A549 (cell line): ENCODE results near the gene IRF2BPL. TPM values are rescaled to one million over a fixed set of nuclear protein-coding genes. Genes with fewer than 3 reads are reported as not detected.
A peak's percentile ranks its signal among the peaks of the same experiment; 100 is the strongest.

Source experiments
- ATAC-seq, 2 experiments: fragments of 200-7000 bp in 1 of 2; fragments of >200 bp in 1 of 2; cut with Nextera tagmentation in 1 of 2; cut with Tn5 transposase in 1 of 2; 3 replicates each; pipeline versions ENCODE4 v1.8.0 to v1.9.1; 2018 to 2020; ENCODE audit warnings: mild to moderate bottlenecking in 1 of 2, moderate library complexity in 1 of 2
- CTCF ChIA-PET: fragments of 300-600 bp; sonication (Branson Sonifier 250); formaldehyde crosslinking; extraction: SDS; loops from one replicate; lab custom pipeline; 2021; ENCODE audit warnings: antibody characterized with exemption, inconsistent platforms; lab: Yijun Ruan, JAX
- POLR2A ChIA-PET: fragments of 350-600 bp; formaldehyde crosslinking; extraction: SDS; loops from one replicate; lab custom pipeline; 2021; ENCODE audit warnings: antibody characterized with exemption, inconsistent platforms; lab: Yijun Ruan, JAX
- DNase-seq, 2 experiments: peaks; one replicate each; pipeline versions ENCODE4 v3.0.0 to v3.0.0-alpha.2; 2011 to 2016; ENCODE audit warnings: low read depth in 1 of 2, low spot score in 1 of 2
- FAIRE-seq: peaks from 2 replicates; lab custom pipeline; 2011; peaks lifted over from hg19 to GRCh38; lab: Jason Lieb, UNC
- H3K27ac ChIP-seq, 2 experiments: fragments of >200 bp; sonication (Bioruptor Twin); formaldehyde crosslinking; 3 replicates each; pipeline ENCODE4 v1.5.1; 2016 to 2017
- H3K4me1 ChIP-seq: fragments of >200 bp; sonication (Bioruptor Twin); formaldehyde crosslinking; 3 replicates; pipeline ENCODE4 v1.6.1; 2016
- H3K4me2 ChIP-seq: fragments of >200 bp; sonication (Bioruptor Twin); formaldehyde crosslinking; 3 replicates; pipeline ENCODE4 v1.6.1; 2016
- H3K4me3 ChIP-seq: fragments of >200 bp; sonication (Bioruptor Twin); formaldehyde crosslinking; 3 replicates; pipeline ENCODE4 v1.5.1; 2016
- H3K9me3 ChIP-seq: fragments of >200 bp; sonication (Bioruptor Twin); formaldehyde crosslinking; 3 replicates; pipeline ENCODE4 v1.6.1; 2016
- ATOH8 ChIP-seq: fragments of 250-450 bp; sonication (Bioruptor Pico); IDR thresholded peaks from 2 replicates; pipeline ENCODE4 v1.5.0; 2020; ENCODE audit warnings: low read depth, mild to moderate bottlenecking, moderate library complexity
- BCL3 ChIP-seq: fragments of >200 bp; sonication (Bioruptor Twin); formaldehyde crosslinking; IDR thresholded peaks from 3 replicates; pipeline ENCODE4 v1.6.1; 2016
- BHLHE40 ChIP-seq: IDR thresholded peaks from 2 replicates; pipeline ENCODE4 v1.6.1; 2012; ENCODE audit warnings: low read depth, low read length, inconsistent platforms
- CBX2 ChIP-seq: fragments of 200-600 bp; sonication (generic); IDR thresholded peaks from 2 replicates; pipeline ENCODE4 v1.6.1; 2016; ENCODE audit warnings: low read depth, mild to moderate bottlenecking, borderline replicate concordance
- CBX8 ChIP-seq: fragments of 200-600 bp; sonication (generic); IDR thresholded peaks from 2 replicates; pipeline ENCODE4 v1.6.1; 2016
- CEBPB ChIP-seq, 2 experiments: fragments of >200 bp in 1 of 2; sonication (Bioruptor Twin) in 1 of 2; formaldehyde crosslinking in 1 of 2; IDR thresholded peaks; 2 replicates each; pipeline ENCODE4 v1.6.1; 2012 to 2016
- CTCF ChIP-seq: fragments of >200 bp; sonication (Bioruptor Twin); formaldehyde crosslinking; IDR thresholded peaks from 3 replicates; pipeline ENCODE4 v1.5.1; 2016
- EP300 ChIP-seq, 2 experiments: fragments of >200 bp; sonication (Bioruptor Twin); formaldehyde crosslinking; IDR thresholded peaks; 2 replicates in 1 of 2; 3 replicates in 1 of 2; pipeline ENCODE4 v1.6.1; 2016 to 2017
- ESRRA ChIP-seq: fragments of 150-350 bp; IDR thresholded peaks from 2 replicates; pipeline ENCODE4 v1.6.1; 2014; ENCODE audit warnings: mild to moderate bottlenecking, low read length, borderline replicate concordance
- FOXS1 ChIP-seq: fragments of 250-450 bp; sonication (Bioruptor Pico); IDR thresholded peaks from 2 replicates; pipeline ENCODE4 v1.5.0; 2020; ENCODE audit warnings: mild to moderate bottlenecking, moderate library complexity
- HDAC2 ChIP-seq: fragments of 200-600 bp; sonication (generic); IDR thresholded peaks from 2 replicates; pipeline ENCODE4 v1.6.1; 2016
- HMGXB4 ChIP-seq: fragments of 250-450 bp; sonication (Bioruptor Pico); IDR thresholded peaks from 2 replicates; pipeline ENCODE4 v1.5.0; 2021; ENCODE audit warnings: mild to moderate bottlenecking, moderate library complexity, borderline replicate concordance
- HOXB5 ChIP-seq: fragments of 250-450 bp; sonication (Bioruptor Pico); IDR thresholded peaks from 2 replicates; pipeline ENCODE4 v1.5.0; 2020; ENCODE audit warnings: mild to moderate bottlenecking, moderate library complexity
- JUNB ChIP-seq: fragments of >200 bp; sonication (Bioruptor Twin); formaldehyde crosslinking; IDR thresholded peaks from 2 replicates; pipeline ENCODE4 v1.6.1; 2016
- MAZ ChIP-seq: fragments of 150-350 bp; IDR thresholded peaks from 2 replicates; pipeline ENCODE4 v1.6.1; 2014; ENCODE audit warnings: antibody characterized with exemption, low read depth, low read length, borderline replicate concordance
- NFE2L2 ChIP-seq: fragments of 150-350 bp; conservative IDR thresholded peaks from 2 replicates; pipeline ENCODE4 v1.6.1; 2014; ENCODE audit warnings: low read length
- RCOR1 ChIP-seq: fragments of 150-350 bp; IDR thresholded peaks from 2 replicates; pipeline ENCODE4 v1.6.1; 2014; ENCODE audit warnings: antibody characterized with exemption, low read length, low read depth
- RFX5 ChIP-seq: fragments of 450-650 bp; IDR thresholded peaks from 2 replicates; pipeline ENCODE4 v1.7.1; 2014; ENCODE audit warnings: antibody characterized with exemption, mild to moderate bottlenecking, moderate library complexity
- RNF2 ChIP-seq: fragments of 200-600 bp; sonication (generic); IDR thresholded peaks from 2 replicates; pipeline ENCODE4 v1.6.1; 2016; ENCODE audit warnings: low read depth, mild to moderate bottlenecking, antibody characterized with exemption, moderate library complexity, borderline replicate concordance
- TFCP2L1 ChIP-seq: fragments of 250-450 bp; sonication (Bioruptor Pico); IDR thresholded peaks from 2 replicates; pipeline ENCODE4 v1.5.0; 2021; ENCODE audit warnings: mild to moderate bottlenecking
- USF2 ChIP-seq: fragments of 450-650 bp; IDR thresholded peaks from 2 replicates; pipeline ENCODE4 v1.6.1; 2014; ENCODE audit warnings: antibody characterized with exemption
- ZFP36 ChIP-seq: fragments of 450-650 bp; IDR thresholded peaks from 2 replicates; pipeline ENCODE4 v1.6.1; 2014; ENCODE audit warnings: borderline replicate concordance; ENCODE audit not compliant: partially characterized antibody
- WGBS: methylation state at CpG from one replicate; pipeline ENCODE4 v1.1.6; 2017; ENCODE audit errors: missing lambda C conversion rate; 5-methylcytosine and 5-hydroxymethylcytosine counted together
- polyA plus RNA-seq, 4 experiments: library from polyadenylated mRNA; depleted of rRNA in 3 of 4; stranded (reverse); fragments of >200 nt; fragmentation: RNase III in 1 of 4; extraction: RNeasy Plus Mini Kit Qiagen cat#74134 plus additional on column Dnase treatment in 1 of 4; gene quantifications; 2 replicates in 3 of 4; 3 replicates in 1 of 4; pipeline ENCODE4 v1.2.3, GENCODE V29; 2011 to 2017

Gene IRF2BPL
- polyA plus RNA-seq, 2 of the 4 experiments (the other 2 are of a cell fraction) = 18.1 to 28.3 TPM

- Histone ChIP-seq H3K4me3 (no peak overlapping the region), H3K4me2 (no peak overlapping the region)
- ATAC-seq = no peak
Observed at GRCh38 chr14:77014004-77014604, 14.4 kb downstream of the IRF2BPL start.

GRCh38 chr14:77012193-77012765, 16.2 kb downstream of the IRF2BPL start:
- Histone ChIP-seq H3K9me3 (no peaks in the 10 kb centered on the region), H3K27ac (peak overlapping the region in 1 of 2 experiments; percentile 41; a peak in 2 of 6 replicates), H3K4me3 (no peak overlapping the region), H3K4me1 (peaks cover 13% of the 10 kb centered on the region; the same call in 2 of the 3 replicates), H3K4me2 (no peak overlapping the region)
- DNase-seq (no peak), ATAC-seq (no peak), FAIRE-seq (no peak)
- ChIA-PET CTCF (interaction anchor here (1.1 to 28.2 kb wide), 6 partner anchors 15 to 136 kb away, joined by 3 to 481 read pairs (median 16); no protein-coding TSS in a partner anchor), POLR2A (no interaction called here)
- no peak for TF ChIP-seq ESRRA
- TF ChIP-seq EP300 (IDR thresholded peaks at IDR 0.05) = no peak
- no peak for TF ChIP-seq CEBPB (IDR thresholded peaks at IDR 0.05)
- TF ChIP-seq FOXS1 (CRISPR knock-in tag) = no peak
- no peak for TF ChIP-seq RNF2
- WGBS = 72% methylated on average over 13 of the region's 13 CpGs

More at GRCh38 chr14:77014004-77014604, 14.4 kb downstream of the IRF2BPL start:
- POLR2A ChIA-PET = no interaction called here
- Histone ChIP-seq H3K27ac (peak overlapping the region in 1 of 2 experiments; percentile 49; a peak in 2 of 6 replicates), H3K9me3 (no peaks in the 10 kb centered on the region), H3K4me1 (no peaks in the 10 kb centered on the region)
- CTCF ChIA-PET = interaction anchor here (0.8 to 28.2 kb wide), 12 partner anchors 8 to 142 kb away, joined by 3 to 481 read pairs (median 4); no protein-coding TSS in a partner anchor
- no peak for FAIRE-seq
- WGBS = 73% methylated on average over 9 of the region's 9 CpGs
- no peak for DNase-seq
- TF ChIP-seq USF2 = 0 out of 2 replicates have a peak, but pooled peaks have one; percentile 20
- no peak for TF ChIP-seq HMGXB4
- no peak for TF ChIP-seq CBX8

GRCh38 chr14:77011245-77011644, 17.3 kb downstream of the IRF2BPL start:
- ATAC-seq = no peak
- Histone ChIP-seq H3K9me3 (no peaks in the 10 kb centered on the region), H3K4me3 (no peak overlapping the region), H3K4me2 (no peak overlapping the region), H3K27ac (no peak overlapping the region), H3K4me1 (peaks cover 13% of the 10 kb centered on the region; the same call in 2 of the 3 replicates)
- ChIA-PET CTCF (interaction anchor here (1.0 to 28.2 kb wide), 5 partner anchors 10 to 135 kb away, joined by 3 to 481 read pairs (median 25); no protein-coding TSS in a partner anchor), POLR2A (no interaction called here)
- no peak for FAIRE-seq
- WGBS = 91% methylated on average over 4 of the region's 4 CpGs
- DNase-seq = no peak
- TF ChIP-seq MAZ = no peak
- no peak for TF ChIP-seq CBX8
- no peak for TF ChIP-seq BCL3
- no peak for TF ChIP-seq CBX2
- TF ChIP-seq USF2 = no peak
- TF ChIP-seq HOXB5 (CRISPR knock-in tag) = no peak
- no peak for TF ChIP-seq HDAC2
- TF ChIP-seq ESRRA = no peak
- TF ChIP-seq ATOH8 (CRISPR knock-in tag) = no peak
- TF ChIP-seq BHLHE40 = no peak
- no peak for TF ChIP-seq CTCF
- no peak for TF ChIP-seq ZFP36
- TF ChIP-seq NFE2L2 = no peak
- no peak for TF ChIP-seq RCOR1
- no peak for TF ChIP-seq RFX5
- TF ChIP-seq TFCP2L1 (CRISPR knock-in tag) = no peak
- TF ChIP-seq JUNB = no peak
